Common myeloid progenitor, CD34-positive (primary cell): Measurements from ENCODE around the gene CFAP54. TPM values are rescaled to one million over a fixed set of nuclear protein-coding genes. Genes with fewer than 3 reads are reported as not detected.

ENCODE experiments used
- CTCF ChIA-PET: fragments of 350-600 bp; sonication (Branson Sonifier 250); formaldehyde crosslinking; loops from one replicate; lab custom pipeline; 2021; ENCODE audit warnings: antibody characterized with exemption; lab: Charles Lee
- POLR2A ChIA-PET: fragments of 350-600 bp; sonication (Branson Sonifier 250); formaldehyde crosslinking; loops from one replicate; lab custom pipeline; 2021; ENCODE audit warnings: antibody characterized with exemption; lab: Charles Lee
- DNase-seq, 3 donors: peaks; one replicate each; pipeline versions ENCODE4 v3.0.0 to v3.0.0-alpha.2; 2013
- H3K27ac ChIP-seq, 2 experiments: 1 replicate in 1 of 2; 2 replicates in 1 of 2; pipeline ENCODE4 v1.7.0; 2013; ENCODE audit warnings: inconsistent platforms in 2 of 2, low read length in 2 of 2, mild to moderate bottlenecking in 2 of 2, low read depth in 1 of 2, moderate library complexity in 1 of 2; ENCODE audit not compliant: severe bottlenecking in 2 of 2, insufficient read depth in 1 of 2, poor library complexity in 1 of 2
- H3K27me3 ChIP-seq, 5 experiments: replicated peaks in 2 of 5; 1 replicate in 3 of 5; 2 replicates in 2 of 5; pipeline versions ENCODE4 v1.6.1 to v1.7.0; 2013; ENCODE audit warnings: low read length in 4 of 5, mild to moderate bottlenecking in 2 of 5, moderate library complexity in 2 of 5, inconsistent platforms in 1 of 5; ENCODE audit not compliant: insufficient read depth in 5 of 5, control insufficient read depth in 4 of 5
- H3K36me3 ChIP-seq, 4 experiments: 1 replicate in 2 of 4; 2 replicates in 2 of 4; pipeline versions ENCODE4 v1.6.1 to v1.7.0; 2013; ENCODE audit warnings: low read length in 3 of 4, control low read depth in 1 of 4, mild to moderate bottlenecking in 1 of 4; ENCODE audit not compliant: control insufficient read depth in 4 of 4, insufficient read depth in 4 of 4
- H3K4me1 ChIP-seq, 4 experiments: 1 replicate in 3 of 4; 2 replicates in 1 of 4; pipeline versions ENCODE4 v1.6.1 to v1.7.1; 2013; ENCODE audit warnings: low read length in 3 of 4, mild to moderate bottlenecking in 3 of 4, control low read depth in 1 of 4, inconsistent platforms in 1 of 4, moderate library complexity in 1 of 4; ENCODE audit not compliant: control insufficient read depth in 4 of 4, insufficient read depth in 4 of 4; ENCODE audit errors: control extremely low read depth in 1 of 4
- H3K4me3 ChIP-seq, 7 experiments: 1 replicate in 4 of 7; 2 replicates in 3 of 7; pipeline versions ENCODE4 v1.5.1 to v1.7.0; 2013; ENCODE audit warnings: mild to moderate bottlenecking in 7 of 7, low read length in 6 of 7, moderate library complexity in 6 of 7, inconsistent platforms in 2 of 7, low read depth in 2 of 7, control low read depth in 1 of 7; ENCODE audit not compliant: insufficient read depth in 4 of 7, control insufficient read depth in 1 of 7; ENCODE audit errors: extremely low read depth in 1 of 7
- H3K9me3 ChIP-seq, 5 experiments: 1 replicate in 4 of 5; 2 replicates in 1 of 5; pipeline versions ENCODE4 v1.6.1 to v1.7.1; 2013; ENCODE audit warnings: low read length in 4 of 5, mild to moderate bottlenecking in 2 of 5, inconsistent platforms in 1 of 5, low read depth in 1 of 5, moderate library complexity in 1 of 5; ENCODE audit not compliant: control insufficient read depth in 4 of 5, insufficient read depth in 2 of 5; ENCODE audit errors: control extremely low read depth in 1 of 5
- WGBS: methylation state at CpG from one replicate; pipeline ENCODE4 v1.1.5; 2013; ENCODE audit not compliant: insufficient coverage; 5-methylcytosine and 5-hydroxymethylcytosine counted together
- polyA plus RNA-seq: library from polyadenylated mRNA; unstranded; fragments of 120-200 nt; gene quantifications from one replicate; pipeline ENCODE4 v1.2.1, GENCODE V29; 2013

CFAP54 gene, protein sequence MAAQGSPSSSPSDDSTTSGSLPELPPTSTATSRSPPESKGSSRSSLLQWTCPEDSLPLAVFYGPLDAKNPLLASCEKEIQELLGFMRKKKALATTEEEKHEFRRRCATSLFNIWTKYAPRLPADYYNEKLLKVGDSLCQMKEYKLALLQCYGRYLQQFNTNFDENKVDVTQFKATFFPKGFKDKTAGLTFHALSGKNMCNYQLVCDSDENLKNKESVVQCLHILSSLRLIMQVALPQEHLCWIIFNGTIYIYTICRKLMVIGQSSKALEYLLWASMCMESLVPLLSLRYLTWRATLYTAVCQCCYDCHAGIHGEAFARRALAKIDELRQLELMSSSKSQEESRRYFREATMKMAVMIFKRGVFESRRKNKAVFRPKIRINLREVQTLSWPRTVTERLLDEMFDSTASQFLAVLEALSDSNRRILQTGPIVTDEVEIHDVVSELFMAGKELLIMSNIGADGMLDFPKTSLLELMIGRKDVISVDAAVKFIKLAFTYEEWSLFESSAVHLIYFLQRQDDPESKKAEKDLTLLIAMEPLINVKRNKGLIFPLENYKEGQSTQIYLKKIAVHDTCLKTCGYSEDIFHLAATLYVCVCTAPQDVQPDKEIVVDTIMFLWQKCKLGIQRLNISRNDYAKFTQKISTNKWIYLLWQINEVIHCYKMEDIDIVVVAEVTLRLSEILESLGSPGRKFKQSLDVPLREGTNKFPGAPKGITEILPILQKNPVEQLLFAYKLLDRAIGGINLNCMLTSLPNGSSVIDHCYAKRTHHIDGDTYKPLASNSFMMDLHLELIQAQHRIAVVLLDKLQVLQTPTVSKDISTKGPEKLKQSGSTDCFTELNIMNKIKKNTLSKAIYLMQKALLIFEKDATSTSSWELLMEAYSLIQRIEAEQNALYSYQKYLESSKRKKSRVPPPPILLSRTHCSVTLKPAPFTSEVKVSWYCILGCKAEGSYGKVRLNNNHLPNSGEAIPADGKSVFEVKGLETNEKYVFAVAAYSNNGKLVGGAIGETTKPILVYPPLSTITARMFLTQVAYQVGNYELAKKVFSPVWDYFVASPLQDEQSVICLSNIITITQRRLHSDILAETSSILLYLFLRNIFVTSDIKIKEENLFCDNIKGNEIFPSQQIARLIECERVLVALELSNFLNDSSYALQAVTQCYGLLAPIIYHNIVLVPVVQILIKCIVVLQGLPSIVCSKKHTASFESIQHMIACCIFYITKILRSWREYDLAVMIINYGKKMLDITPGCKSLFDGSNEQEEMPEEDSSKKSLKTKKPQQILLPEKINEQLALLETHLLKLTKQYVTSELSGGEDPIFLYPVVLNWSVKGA (N-terminal part only)
- polyA plus RNA-seq = 1.4 TPM

DNA sequence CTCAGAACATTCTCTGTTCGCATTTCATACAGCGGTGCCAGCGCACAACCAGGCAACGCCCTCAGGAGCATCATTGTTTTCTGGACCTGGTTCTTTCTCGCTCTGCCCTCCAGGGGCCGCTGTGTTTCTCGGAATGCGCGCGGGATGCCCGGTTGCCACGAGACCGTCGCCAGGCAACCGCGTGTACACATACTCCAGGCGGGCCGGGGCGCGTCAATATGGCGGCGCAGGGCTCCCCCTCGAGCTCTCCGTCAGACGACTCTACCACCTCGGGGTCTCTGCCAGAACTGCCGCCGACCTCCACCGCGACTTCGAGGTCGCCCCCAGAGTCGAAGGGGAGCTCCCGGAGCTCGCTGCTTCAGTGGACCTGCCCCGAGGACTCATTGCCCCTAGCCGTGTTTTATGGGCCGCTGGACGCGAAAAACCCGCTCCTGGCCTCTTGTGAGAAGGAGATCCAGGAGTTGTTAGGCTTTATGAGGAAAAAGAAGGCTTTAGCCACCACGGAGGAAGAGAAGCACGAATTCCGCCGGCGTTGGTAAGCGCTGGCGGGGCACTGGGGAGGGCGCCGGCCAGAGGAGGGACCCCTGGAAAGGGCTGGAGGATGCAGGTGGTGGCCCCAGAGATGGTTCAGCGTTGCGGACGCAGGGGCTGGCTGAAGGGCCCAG, at the start of gene CFAP54:
CFAP54 (plus strand) TSS at position 186 of the 665 bp plus-strand sequence; CDS start at position 219, 33 bp downstream.
- no peaks in the 10 kb centered on the region for H3K9me3 ChIP-seq
- H3K4me3 ChIP-seq = peak within 1 kb of the TSS; percentile 76 to 92 (median 84)
- WGBS = 0% methylated on average over 38 of the region's 53 CpGs
- peaks cover 2 to 14% (median 9%) of the 10 kb centered on the region in 4 experiments for H3K4me1 ChIP-seq
- H3K27ac ChIP-seq = peak within 1 kb of the TSS; percentile 38 to 77
- no peaks in the 10 kb centered on the region for H3K36me3 ChIP-seq
- H3K27me3 ChIP-seq = peaks cover 0 to 4% (median 0%) of the 10 kb centered on the region in 5 experiments
- DNase-seq = peak; percentile 93 to 96 (median 96)
- ChIA-PET POLR2A (interaction anchor here (1.2 to 1.5 kb wide), 2 partner anchors 44 to 90 kb away, joined by 6 to 8 read pairs; partner anchors contain the start of gene CDK17), CTCF (interaction anchor here (0.6 to 2.8 kb wide), 20 partner anchors 8 to 351 kb away, joined by 3 to 19 read pairs (median 5); partner anchors contain the start of gene CDK17)

DNA sequence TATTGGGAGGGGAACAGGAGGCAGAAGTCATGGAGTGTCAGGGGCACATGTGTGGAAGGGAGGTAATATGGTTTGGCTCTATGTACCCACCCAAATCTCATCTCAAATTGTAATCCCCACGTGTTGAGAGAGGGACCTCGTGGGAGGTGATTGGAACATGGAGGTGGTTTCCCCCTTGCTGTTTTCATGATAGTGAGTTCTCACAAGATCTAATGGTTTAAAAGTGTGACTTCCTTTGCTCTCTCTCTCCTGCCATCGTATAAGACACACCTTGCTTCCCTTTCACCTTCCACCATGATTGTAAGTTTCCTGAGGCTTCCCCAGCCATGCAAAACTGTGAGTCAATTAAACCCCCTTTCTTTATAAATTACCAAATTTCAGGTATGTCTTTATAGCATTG, 47.6 kb upstream of the CFAP54 start:
- Histone ChIP-seq H3K27me3 (no peaks in the 10 kb centered on the region), H3K4me1 (peaks cover 4 to 21% (median 18%) of the 10 kb centered on the region in 4 experiments), H3K4me3 (no peak overlapping the region), H3K27ac (no peak overlapping the region), H3K36me3 (no peaks in the 10 kb centered on the region), H3K9me3 (no peaks in the 10 kb centered on the region)
- POLR2A ChIA-PET = no interaction called here
- CTCF ChIA-PET = no interaction called here
- no peak for DNase-seq
- WGBS = 90% methylated on average over 2 of the region's 3 CpGs

DNA sequence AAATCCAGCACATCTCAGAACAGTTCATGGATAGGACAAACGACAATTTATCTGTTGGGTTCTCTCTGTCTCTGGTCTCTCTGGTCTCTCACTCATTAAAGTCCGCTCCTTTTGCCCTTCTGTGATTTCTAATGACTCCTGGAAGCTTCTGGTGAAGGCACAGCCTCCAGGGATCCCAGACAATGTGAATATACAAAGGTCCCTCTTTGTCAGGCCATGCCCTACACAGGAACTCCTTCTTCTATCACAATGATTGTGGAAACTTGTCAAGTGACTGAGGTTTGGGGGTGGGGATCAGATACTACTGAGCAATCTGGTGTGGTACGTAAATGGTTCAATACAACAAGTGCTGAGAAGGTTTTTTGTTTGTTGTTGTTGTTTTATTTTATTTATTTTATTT, 46.5 kb upstream of the CFAP54 start:
- POLR2A ChIA-PET = no interaction called here
- Histone ChIP-seq H3K4me3 (no peak overlapping the region), H3K9me3 (no peaks in the 10 kb centered on the region), H3K36me3 (no peaks in the 10 kb centered on the region), H3K27me3 (no peaks in the 10 kb centered on the region), H3K27ac (no peak overlapping the region), H3K4me1 (peaks cover 4 to 23% (median 18%) of the 10 kb centered on the region in 4 experiments)
- no peak for DNase-seq
- CTCF ChIA-PET = no interaction called here
- 50% methylated on average over 1 of the region's 3 CpGs for WGBS

DNA sequence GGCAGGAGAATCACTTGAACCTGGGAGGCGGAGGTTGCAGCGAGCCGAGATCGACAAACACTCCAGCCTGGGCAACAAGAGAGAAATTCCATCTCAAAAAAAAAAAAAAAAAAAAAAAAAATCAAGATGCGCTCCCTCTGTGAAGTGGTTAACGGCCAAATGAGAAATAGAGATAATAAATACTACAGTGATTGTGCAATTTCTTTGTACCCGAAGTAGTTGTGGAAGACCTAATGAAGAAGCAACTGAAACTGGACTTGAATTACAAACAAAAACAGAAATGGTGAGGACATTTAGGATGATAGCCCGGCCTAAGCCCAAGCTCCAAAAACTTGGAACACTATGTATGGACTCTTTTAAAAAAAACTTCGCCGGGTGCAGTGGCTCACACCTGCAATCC, 45.0 kb upstream of the CFAP54 start:
- peak overlapping the region in 1 of 2 experiments; percentile 96 for H3K27ac ChIP-seq
- DNase-seq = no peak
- H3K4me1 ChIP-seq = peaks cover 4 to 23% (median 18%) of the 10 kb centered on the region in 4 experiments
- 95% methylated on average over 5 of the region's 10 CpGs for WGBS
- H3K27me3 ChIP-seq = no peaks in the 10 kb centered on the region
- POLR2A ChIA-PET = interaction anchor here (1.1 kb wide), 1 partner anchor 43 kb away, joined by 4 read pairs; no protein-coding TSS in a partner anchor
- CTCF ChIA-PET = interaction anchor here (1.0 to 2.7 kb wide), 4 partner anchors 14 to 44 kb away, joined by 3 to 18 read pairs (median 4); partner anchors contain the start of gene CFAP54
- no peaks in the 10 kb centered on the region for H3K36me3 ChIP-seq
- H3K4me3 ChIP-seq = no peak overlapping the region
- no peaks in the 10 kb centered on the region for H3K9me3 ChIP-seq

DNA sequence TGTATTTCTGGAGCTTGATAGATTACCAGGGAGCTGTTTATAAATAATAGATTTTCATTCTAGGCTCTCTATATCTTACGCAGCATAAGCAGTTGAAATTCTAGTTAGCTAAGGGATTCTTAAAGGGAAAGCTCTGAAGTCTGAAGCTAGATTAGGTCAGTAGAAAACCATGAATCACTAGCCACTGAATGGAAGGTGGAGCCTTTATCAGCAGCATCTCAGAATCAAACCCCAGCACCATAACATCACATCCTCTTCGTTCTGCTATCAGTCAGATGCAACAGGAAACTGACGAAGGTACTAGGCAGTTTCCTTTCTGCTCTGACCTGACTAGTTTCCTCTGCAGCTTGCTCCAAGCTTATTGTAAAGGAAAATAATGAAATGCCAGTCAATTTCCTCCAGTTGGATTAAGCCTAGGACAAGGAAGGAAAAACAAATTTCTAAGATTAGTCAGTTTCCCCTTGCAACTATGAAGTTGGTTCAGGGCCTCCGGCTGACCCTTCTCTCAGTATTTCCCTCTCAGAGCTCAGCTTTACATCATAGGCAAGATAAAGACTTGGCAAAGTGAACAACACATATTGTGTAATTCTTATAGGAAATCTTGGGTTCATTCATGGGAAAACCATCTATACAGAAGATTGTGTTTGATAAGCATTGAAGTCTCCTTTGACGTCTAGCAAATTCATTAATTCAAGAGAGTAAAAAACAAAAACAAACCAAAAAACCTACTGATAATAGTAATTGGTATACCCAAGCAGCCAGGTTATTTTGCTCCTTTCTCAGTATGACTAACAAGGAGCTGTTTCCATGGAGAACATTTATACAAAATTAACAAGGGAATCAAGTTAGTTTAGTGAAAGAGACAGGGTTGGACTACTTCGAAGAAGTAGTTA, 43.4 kb upstream of the CFAP54 start:
- CTCF ChIA-PET = interaction anchor here (0.7 to 2.7 kb wide), 16 partner anchors 9 to 120 kb away, joined by 3 to 18 read pairs (median 3); partner anchors contain the start of genes CDK17 and CFAP54

More for the DNA sequence above, 43.4 kb upstream of the CFAP54 start:
- H3K27ac ChIP-seq = peak overlapping the region; percentile 95 to 96
- no peaks in the 10 kb centered on the region for H3K27me3 ChIP-seq
- no peaks in the 10 kb centered on the region for H3K9me3 ChIP-seq
- DNase-seq = peak; percentile 97 to 99 (median 98)
- no peaks in the 10 kb centered on the region for H3K36me3 ChIP-seq
- POLR2A ChIA-PET = interaction anchor here (0.5 to 1.3 kb wide), 9 partner anchors 10 to 102 kb away, joined by 3 to 10 read pairs (median 3); partner anchors contain the start of genes CDK17 and CFAP54
- H3K4me1 ChIP-seq = peaks cover 4 to 23% (median 18%) of the 10 kb centered on the region in 4 experiments
- WGBS = 0% methylated on average over 1 of the region's 6 CpGs
- H3K4me3 ChIP-seq = peak overlapping the region in 2 of 7 experiments; percentile 37 to 43
